CD14-positive monocyte (primary cell): Measurements from ENCODE around the gene NUAK1. TPM values are rescaled to one million over a fixed set of nuclear protein-coding genes. Genes with fewer than 3 reads are reported as not detected.
A peak's percentile ranks its signal among the peaks of the same experiment; 100 is the strongest.

Source experiments
- DNase-seq, 3 donors: peaks; one replicate each; pipeline ENCODE4 v3.0.0-alpha.2; 2011 to 2022
- H2AFZ ChIP-seq: 2 replicates; pipeline ENCODE4 v1.6.0; 2012; ENCODE audit warnings: mild to moderate bottlenecking, low read depth, low read length, inconsistent platforms; ENCODE audit not compliant: insufficient read depth, poor library complexity, severe bottlenecking
- H3K27ac ChIP-seq, 2 donors: 1 replicate in 1 of 2; 2 replicates in 1 of 2; pipeline ENCODE4 v1.5.1; 2012 to 2013; ENCODE audit warnings: low read length in 2 of 2, control low read depth in 1 of 2, inconsistent platforms in 1 of 2, low read depth in 1 of 2, mild to moderate bottlenecking in 1 of 2
- H3K27me3 ChIP-seq, 2 donors: one replicate each; pipeline versions ENCODE4 v1.6.0 to v1.6.1; 2011 to 2013; ENCODE audit warnings: low read length in 2 of 2; ENCODE audit not compliant: control insufficient read depth in 2 of 2, insufficient read depth in 2 of 2
- H3K36me3 ChIP-seq, 2 donors: replicated peaks in 1 of 2; 1 replicate in 1 of 2; 2 replicates in 1 of 2; pipeline versions ENCODE4 v1.5.1 to v1.6.1; 2012 to 2013; ENCODE audit warnings: low read length in 2 of 2, control low read depth in 1 of 2, inconsistent platforms in 1 of 2, mild to moderate bottlenecking in 1 of 2; ENCODE audit not compliant: insufficient read depth in 2 of 2, control insufficient read depth in 1 of 2
- H3K4me1 ChIP-seq, 2 donors: 1 replicate in 1 of 2; 2 replicates in 1 of 2; pipeline versions ENCODE4 v1.5.1 to v1.6.1; 2012 to 2013; ENCODE audit warnings: low read length in 2 of 2, control low read depth in 1 of 2, inconsistent platforms in 1 of 2, mild to moderate bottlenecking in 1 of 2, moderate library complexity in 1 of 2; ENCODE audit not compliant: insufficient read depth in 2 of 2, control insufficient read depth in 1 of 2
- H3K4me2 ChIP-seq: replicated peaks from 2 replicates; pipeline ENCODE3; 2012; ENCODE audit warnings: low read length, moderate library complexity, mild to moderate bottlenecking; ENCODE audit not compliant: poor library complexity, severe bottlenecking; ENCODE audit errors: extremely low read depth
- H3K4me3 ChIP-seq, 3 experiments: fragments of 200-600 bp in 1 of 3; sonication (generic) in 1 of 3; replicated peaks in 1 of 3; 1 replicate in 2 of 3; 2 replicates in 1 of 3; pipeline ENCODE4 v1.5.1; 2011 to 2013; ENCODE audit warnings: low read length in 3 of 3, mild to moderate bottlenecking in 3 of 3, control low read depth in 2 of 3, low read depth in 2 of 3, inconsistent platforms in 1 of 3, moderate library complexity in 1 of 3
- H3K79me2 ChIP-seq: 2 replicates; pipeline ENCODE4 v1.6.0; 2012; ENCODE audit warnings: mild to moderate bottlenecking, control low read depth, inconsistent platforms, low read length, moderate library complexity; ENCODE audit not compliant: insufficient read depth
- H3K9ac ChIP-seq: 2 replicates; pipeline ENCODE4 v1.6.0; 2017; ENCODE audit warnings: low read length, mild to moderate bottlenecking; ENCODE audit not compliant: insufficient read depth, poor library complexity, severe bottlenecking
- H3K9me3 ChIP-seq, 2 donors: replicated peaks in 1 of 2; 1 replicate in 1 of 2; 2 replicates in 1 of 2; pipeline versions ENCODE4 v1.5.1 to v1.6.1; 2012 to 2013; ENCODE audit warnings: low read length in 2 of 2, control low read depth in 1 of 2; ENCODE audit not compliant: control insufficient read depth in 1 of 2, insufficient read depth in 1 of 2
- H4K20me1 ChIP-seq: 2 replicates; pipeline ENCODE4 v1.6.0; 2012; ENCODE audit warnings: mild to moderate bottlenecking, low read length, control low read depth, moderate library complexity; ENCODE audit not compliant: insufficient read depth
- H3K27ac Mint-ChIP-seq, 7 donors: one replicate each; pipeline ENCODE4 v1.8.0; 2020; ENCODE audit warnings: mild to moderate bottlenecking in 7 of 7, mixed read lengths in 7 of 7, moderate library complexity in 6 of 7, inconsistent platforms in 2 of 7
- H3K27me3 Mint-ChIP-seq, 3 donors: one replicate each; pipeline ENCODE4 v1.8.0; 2021 to 2022; ENCODE audit warnings: low read depth in 3 of 3, mild to moderate bottlenecking in 3 of 3, mixed read lengths in 3 of 3, moderate library complexity in 3 of 3, inconsistent platforms in 1 of 3
- H3K36me3 Mint-ChIP-seq, 2 donors: one replicate each; pipeline ENCODE4 v1.8.0; 2020; ENCODE audit warnings: mixed read lengths in 2 of 2, inconsistent platforms in 1 of 2, mild to moderate bottlenecking in 1 of 2
- H3K4me1 Mint-ChIP-seq: one replicate; pipeline ENCODE4 v1.8.0; 2020; ENCODE audit warnings: mild to moderate bottlenecking, mixed read lengths
- H3K4me3 Mint-ChIP-seq, 2 donors: one replicate each; pipeline ENCODE4 v1.8.0; 2020; ENCODE audit warnings: mild to moderate bottlenecking in 2 of 2, mixed read lengths in 2 of 2, moderate library complexity in 1 of 2
- H3K9me3 Mint-ChIP-seq, 7 donors: one replicate each; pipeline ENCODE4 v1.8.0; 2020 to 2022; ENCODE audit warnings: mixed read lengths in 7 of 7, mild to moderate bottlenecking in 6 of 7, moderate library complexity in 6 of 7, inconsistent platforms in 2 of 7
- CTCF ChIP-seq: fragments of 200-600 bp; IDR thresholded peaks from one replicate; pipeline ENCODE4 v1.8.0; 2022; ENCODE audit warnings: antibody characterized with exemption, mild to moderate bottlenecking
- WGBS: methylation state at CpG from one replicate; pipeline ENCODE4 v1.1.5; 2013; ENCODE audit warnings: missing lambda C conversion rate; ENCODE audit not compliant: insufficient coverage; 5-methylcytosine and 5-hydroxymethylcytosine counted together
- intact Hi-C, 2 donors: fragments of 100-400 bp; cut with micrococcal nuclease; formaldehyde crosslinking; loops; one replicate each; pipeline versions ENCODE4 v1.15.0 to v1.15.1; 2023
- polyA plus RNA-seq, 3 donors: library from polyadenylated mRNA; depleted of rRNA in 1 of 3; unstranded in 2 of 3; stranded (reverse) in 1 of 3; fragments of 300-500 nt in 2 of 3; fragments of >200 nt in 1 of 3; fragmentation: Illumina TruSeq in 2 of 3; gene quantifications; 1 replicate in 2 of 3; 2 replicates in 1 of 3; pipeline ENCODE4 v1.2.3, GENCODE V29; 2012 to 2021

NUAK1 gene
- polyA plus RNA-seq, 3 donors: not detected

GRCh38 chr12:106112145-106112821 lies 26.5 kb downstream of the NUAK1 start:
- no peaks in the 10 kb centered on the region for H3K9me3 ChIP-seq
- H3K27me3 Mint-ChIP-seq: peaks cover 0 to 11% (median 4%) of the 10 kb centered on the region in 3 donors
- H3K27ac Mint-ChIP-seq: no peak overlapping the region
- H2AFZ ChIP-seq: no peak overlapping the region
- WGBS: 82% methylated on average over 10 of the region's 13 CpGs
- H3K79me2 ChIP-seq: no peaks in the 10 kb centered on the region
- H3K36me3 ChIP-seq: no peaks in the 10 kb centered on the region
- H3K27me3 ChIP-seq: peaks cover 0 to 3% of the 10 kb centered on the region in 2 donors
- peaks cover 21 to 27% of the 10 kb centered on the region in 2 donors for H3K4me1 ChIP-seq
- peaks cover 17% of the 10 kb centered on the region for H3K4me1 Mint-ChIP-seq
- peak in 2 of 3 donors; percentile 0 to 5 for DNase-seq
- no peak overlapping the region for H3K4me3 ChIP-seq
- H3K27ac ChIP-seq: peak overlapping the region in 1 of 2 donors; percentile 3
- H3K9ac ChIP-seq: no peak overlapping the region
- no peak for TF ChIP-seq CTCF
- H3K4me3 Mint-ChIP-seq: no peak overlapping the region
- no peaks in the 10 kb centered on the region for H4K20me1 ChIP-seq
- H3K9me3 Mint-ChIP-seq: no peaks in the 10 kb centered on the region
- no peaks in the 10 kb centered on the region for H3K36me3 Mint-ChIP-seq
- intact Hi-C loops: no loop called here
- no peak overlapping the region for H3K4me2 ChIP-seq

- H3K9ac ChIP-seq: no peak overlapping the region
- no peaks in the 10 kb centered on the region for H3K79me2 ChIP-seq
- H3K27me3 ChIP-seq: peaks cover 1 to 3% of the 10 kb centered on the region in 2 donors
- H3K4me3 ChIP-seq: no peak overlapping the region
- no peaks in the 10 kb centered on the region for H3K36me3 Mint-ChIP-seq
- H3K9me3 Mint-ChIP-seq: no peaks in the 10 kb centered on the region
- peaks cover 17% of the 10 kb centered on the region for H3K4me1 Mint-ChIP-seq
- H3K27me3 Mint-ChIP-seq: peaks cover 1 to 11% (median 3%) of the 10 kb centered on the region in 3 donors
- H3K27ac ChIP-seq: no peak overlapping the region
- no peaks in the 10 kb centered on the region for H3K9me3 ChIP-seq
- TF ChIP-seq CTCF: no peak
- H3K4me1 ChIP-seq: peaks cover 21 to 27% of the 10 kb centered on the region in 2 donors
- no peak overlapping the region for H3K4me2 ChIP-seq
- 100% methylated on average over 1 of the region's 4 CpGs for WGBS
- no peak overlapping the region for H3K4me3 Mint-ChIP-seq
- H3K36me3 ChIP-seq: no peaks in the 10 kb centered on the region
- no peak for DNase-seq
- H2AFZ ChIP-seq: no peak overlapping the region
- intact Hi-C loops: no loop called here
- H4K20me1 ChIP-seq: no peaks in the 10 kb centered on the region
- H3K27ac Mint-ChIP-seq: peak overlapping the region in 1 of 7 donors; percentile 70
Observed at GRCh38 chr12:106110626-106111300, 28.0 kb downstream of the NUAK1 start.
